PFSK-1 (cell line): ENCODE results near the gene AHI1.

Experiments used
- POLR2AphosphoS5 ChIP-seq: IDR thresholded peaks from 2 replicates; pipeline ENCODE4 v1.6.1; 2012; ENCODE audit warnings: low read depth, mild to moderate bottlenecking, control low read depth, low read length, moderate library complexity
- REST ChIP-seq, 2 experiments: IDR thresholded peaks; 2 replicates each; pipeline versions ENCODE4 v1.6.1 to v1.8.0; 2011 to 2012; ENCODE audit warnings: low read depth in 2 of 2, low read length in 2 of 2, control low read depth in 1 of 2, inconsistent platforms in 1 of 2, mild to moderate bottlenecking in 1 of 2, moderate library complexity in 1 of 2; ENCODE audit not compliant: insufficient read depth in 1 of 2
- SIN3A ChIP-seq: IDR thresholded peaks from 2 replicates; pipeline ENCODE4 v1.6.1; 2012; ENCODE audit warnings: mild to moderate bottlenecking, low read length, moderate library complexity, borderline replicate concordance; ENCODE audit not compliant: insufficient read depth
- TAF1 ChIP-seq: IDR thresholded peaks from 2 replicates; pipeline ENCODE4 v1.6.1; 2012; ENCODE audit warnings: low read length, control low read depth, borderline replicate concordance; ENCODE audit not compliant: insufficient read depth

- TF ChIP-seq REST (IDR thresholded peaks at IDR 0.05; ENCODE audit: insufficient read depth in 1 of 2, low read depth in 2 of 2, low read length in 2 of 2) (no peak), POLR2AphosphoS5 (no peak), SIN3A (no peak), TAF1 (no peak)
Measured at GRCh38 chr6:135496800-135497411, 634 bp downstream of the AHI1 start.
